ENCODE data around the gene RPL10. TPM values are rescaled to one million over a fixed set of nuclear protein-coding genes. Genes with fewer than 3 reads are reported as not detected.

Gene RPL10
- polyA plus RNA-seq, 6 donors from 2014 or later, result 3,636 to 5,147 (median 4,635) TPM

DNA sequence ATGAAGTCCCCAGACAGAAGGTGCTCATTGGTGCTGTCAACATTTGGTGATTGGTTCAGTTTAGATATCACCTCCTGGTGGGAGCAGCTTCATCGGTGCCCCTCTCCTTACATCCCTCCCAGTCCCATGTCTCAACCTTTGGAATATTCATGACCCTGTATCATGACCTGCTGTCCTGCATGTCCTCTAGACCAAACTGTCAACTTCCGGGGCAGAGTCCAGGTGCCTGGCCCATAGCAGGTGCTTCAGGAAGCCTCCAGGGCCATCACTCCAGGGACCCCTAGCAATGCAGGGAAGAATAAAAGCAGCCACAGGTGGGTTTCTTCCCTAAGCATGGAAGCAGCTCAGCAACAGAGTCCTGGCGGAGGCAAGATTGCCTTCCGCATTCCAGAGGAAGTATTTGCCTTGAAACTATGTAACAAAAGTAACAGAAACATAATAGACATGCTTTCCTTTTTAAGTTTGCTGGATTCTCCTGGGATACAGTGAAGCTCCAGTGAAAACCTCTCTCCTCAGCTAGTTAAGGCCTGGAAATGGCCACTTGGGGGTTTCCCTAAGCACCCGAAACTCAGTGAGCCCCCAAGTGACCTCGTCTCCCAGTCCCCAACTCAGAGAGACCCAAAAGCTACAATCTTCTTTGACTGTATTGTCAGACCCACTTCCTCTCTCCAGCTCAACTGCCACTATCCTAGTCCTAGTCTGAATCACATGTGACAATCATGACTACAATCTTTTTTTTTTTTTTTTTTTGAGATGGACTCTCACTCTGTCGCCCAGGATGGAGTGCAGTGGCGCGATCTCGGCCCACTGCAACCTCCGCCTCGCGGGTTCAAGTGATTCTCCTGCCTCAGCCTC, 29.0 kb downstream of the RPL10 start:
- Mint-ChIP-seq H3K36me3 (no peaks in the 10 kb centered on the region), H3K4me1 (peaks cover 18 to 28% (median 20%) of the 10 kb centered on the region in 3 donors), H3K9me3 (peaks cover 0 to 5% (median 0%) of the 10 kb centered on the region in 7 donors), H3K4me3 (peak overlapping the region in 5 of 8 donors; percentile 12 to 90 (median 79)), H3K27ac (peak overlapping the region in 1 of 6 donors; percentile 56), H3K27me3 (no peaks in the 10 kb centered on the region)
- DNase-seq (no peak), ATAC-seq (ENCODE audit: low read depth in 2 of 2) (no peak)

DNA sequence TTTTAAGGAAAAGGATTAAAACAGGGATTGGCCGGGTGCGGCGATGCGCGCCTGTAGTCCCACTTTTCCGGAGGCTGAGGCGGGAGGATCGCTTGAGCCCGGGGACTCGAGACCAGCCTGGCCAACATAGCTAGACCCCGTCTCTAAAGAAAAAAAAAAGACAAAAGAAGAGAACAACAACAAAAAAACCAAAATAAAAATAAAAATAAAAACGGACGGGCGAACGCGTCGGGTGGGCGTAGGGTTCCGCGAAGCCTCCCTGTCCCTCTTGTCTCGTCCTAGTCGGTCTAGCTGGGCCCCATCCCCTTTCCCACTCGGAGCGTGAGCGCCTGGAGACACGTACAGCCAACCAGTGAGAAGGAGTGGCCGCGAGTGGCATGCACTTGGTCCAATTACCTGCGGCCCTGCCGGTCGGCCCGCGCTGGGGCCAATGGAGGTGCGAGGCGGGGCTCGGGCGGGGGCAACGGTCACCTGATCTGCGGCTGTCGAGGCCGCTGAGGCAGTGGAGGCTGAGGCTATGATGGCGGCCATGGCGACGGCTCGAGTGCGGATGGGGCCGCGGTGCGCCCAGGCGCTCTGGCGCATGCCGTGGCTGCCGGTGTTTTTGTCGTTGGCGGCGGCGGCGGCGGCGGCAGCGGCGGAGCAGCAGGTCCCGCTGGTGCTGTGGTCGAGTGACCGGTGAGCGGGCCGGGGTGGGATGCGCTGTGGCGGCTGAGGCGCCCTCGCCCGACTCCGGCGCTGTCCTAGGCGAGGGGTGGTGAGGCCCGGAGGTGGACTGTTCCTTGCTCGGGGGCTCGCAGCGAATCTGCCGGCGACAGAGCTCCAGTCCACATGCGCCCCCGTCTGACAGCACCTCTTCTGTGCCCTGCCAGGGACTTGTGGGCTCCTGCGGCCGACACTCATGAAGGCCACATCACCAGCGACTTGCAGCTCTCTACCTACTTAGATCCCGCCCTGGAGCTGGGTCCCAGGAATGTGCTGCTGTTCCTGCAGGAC, 30.3 kb downstream of the RPL10 start, which contains the start of gene ATP6AP1:
TSS of gene ATP6AP1 (plus strand) at position 502 of the 996 bp plus-strand sequence. CDS start at position 518, 16 bp downstream.
- Mint-ChIP-seq H3K4me1 (peaks cover 18 to 28% (median 20%) of the 10 kb centered on the region in 3 donors), H3K27me3 (no peaks in the 10 kb centered on the region), H3K9me3 (peaks cover 0 to 5% (median 0%) of the 10 kb centered on the region in 7 donors), H3K36me3 (no peaks in the 10 kb centered on the region), H3K4me3 (peak within 1 kb of the TSS; percentile 79 to 92 (median 86)), H3K27ac (peak within 1 kb of the TSS; percentile 70 to 95 (median 88))
- DNase-seq, result peak; percentile 85
- ATAC-seq (ENCODE audit: low read depth in 2 of 2), result peak; percentile 95 to 97

DNA sequence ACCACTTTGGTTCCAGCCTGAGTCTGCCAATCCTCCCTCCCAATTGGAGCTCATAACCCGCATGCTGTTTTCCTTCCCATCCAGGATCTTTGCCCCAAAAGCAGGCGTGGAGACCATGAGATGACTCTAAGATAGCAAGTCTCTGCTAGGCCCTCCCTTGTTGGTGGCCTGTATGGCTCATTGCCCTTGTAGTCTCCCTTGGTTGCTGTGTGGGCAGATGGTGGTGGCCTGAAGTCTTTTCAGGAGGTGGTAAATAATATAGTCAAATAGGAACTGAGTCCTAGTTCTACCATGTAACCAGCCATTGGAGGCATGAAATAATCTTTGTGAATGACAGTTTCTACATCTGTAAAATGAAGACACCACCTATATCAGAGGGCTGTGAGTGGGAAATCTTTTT, 31.5 kb downstream of the RPL10 start:
- H3K4me3 Mint-ChIP-seq, result peak overlapping the region; percentile 79 to 90 (median 86)
- DNase-seq (no peak), ATAC-seq (ENCODE audit: low read depth in 2 of 2) (no peak)
- peaks cover 0 to 5% (median 0%) of the 10 kb centered on the region in 7 donors for H3K9me3 Mint-ChIP-seq
- peak overlapping the region in 4 of 6 donors; percentile 10 to 80 (median 48) for H3K27ac Mint-ChIP-seq
- no peaks in the 10 kb centered on the region for H3K36me3 Mint-ChIP-seq
- no peaks in the 10 kb centered on the region for H3K27me3 Mint-ChIP-seq
- peaks cover 15 to 28% (median 20%) of the 10 kb centered on the region in 3 donors for H3K4me1 Mint-ChIP-seq

DNA sequence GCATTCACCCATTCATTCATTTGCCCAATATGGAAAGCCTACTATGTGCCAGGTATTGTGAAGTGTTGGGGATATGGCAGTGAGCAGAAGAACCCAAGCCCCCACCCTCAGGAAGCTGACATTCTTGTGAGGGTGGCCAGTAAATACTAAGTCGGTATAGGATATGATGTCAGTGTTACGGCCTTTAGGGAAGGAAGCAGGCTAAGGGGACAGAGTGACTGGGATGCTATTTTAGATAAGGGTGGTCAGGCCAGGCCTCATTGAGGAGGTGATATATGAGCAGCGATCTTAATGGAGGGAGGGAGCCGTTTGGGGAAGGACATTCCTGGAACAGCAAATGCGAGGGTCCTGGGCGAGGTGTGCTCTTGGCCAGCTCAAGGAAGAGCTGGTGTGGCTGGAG, 32.3 kb downstream of the RPL10 start:
- Mint-ChIP-seq H3K27me3 (no peaks in the 10 kb centered on the region), H3K27ac (peak overlapping the region in 2 of 6 donors; percentile 5 to 12), H3K4me1 (peaks cover 15 to 28% (median 20%) of the 10 kb centered on the region in 3 donors), H3K9me3 (peaks cover 0 to 5% (median 0%) of the 10 kb centered on the region in 7 donors), H3K36me3 (no peaks in the 10 kb centered on the region), H3K4me3 (peak overlapping the region in 4 of 8 donors; percentile 3 to 45 (median 28))
- DNase-seq (no peak), ATAC-seq (ENCODE audit: low read depth in 2 of 2) (no peak)

DNA sequence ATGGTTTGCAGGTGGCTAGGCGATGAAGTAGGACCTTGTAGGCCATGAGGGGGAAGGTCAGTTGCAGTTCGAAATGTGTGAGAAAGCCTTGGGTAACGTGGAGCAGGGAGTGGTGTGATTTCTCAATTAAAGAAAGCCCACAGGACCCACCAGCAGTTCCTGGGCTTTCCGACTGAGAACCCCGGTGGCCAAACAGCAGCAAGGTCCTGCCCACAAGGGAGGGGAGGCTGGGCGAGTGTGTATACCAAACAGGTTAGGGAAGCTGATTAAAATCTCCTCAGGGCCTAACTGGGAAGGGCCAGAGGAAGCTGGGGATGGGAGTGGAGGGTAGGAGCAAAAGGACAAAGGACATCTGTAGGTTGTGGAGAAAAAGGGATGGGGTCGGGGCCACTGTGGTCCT, 32.7 kb downstream of the RPL10 start:
- Mint-ChIP-seq H3K4me3 (peak overlapping the region in 1 of 8 donors; percentile 35), H3K36me3 (no peaks in the 10 kb centered on the region)
- ATAC-seq (ENCODE audit: low read depth in 2 of 2), result no peak

DNA sequence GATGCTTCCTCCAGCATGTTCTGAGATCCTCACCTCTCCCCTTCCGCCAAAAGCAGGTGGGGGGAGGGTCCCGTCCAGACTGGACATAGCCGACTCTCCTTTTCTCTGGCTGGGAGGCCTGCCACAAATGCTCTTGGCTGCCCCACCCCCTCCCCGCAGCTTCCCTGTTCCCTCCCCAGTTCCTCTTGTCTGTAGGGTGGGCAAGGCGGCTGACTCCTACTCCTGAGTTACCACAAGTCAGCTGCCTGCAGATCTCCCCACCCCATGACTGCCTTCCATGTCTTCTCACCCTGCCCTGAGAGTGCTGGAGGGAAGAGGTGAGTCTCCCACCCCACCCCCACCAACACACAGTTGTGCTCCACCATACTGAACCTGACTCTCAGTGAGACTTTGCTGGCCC, 33.2 kb downstream of the RPL10 start:
- H3K9me3 Mint-ChIP-seq, result peaks cover 0 to 5% (median 0%) of the 10 kb centered on the region in 7 donors
- peaks cover 21 to 31% (median 28%) of the 10 kb centered on the region in 3 donors for H3K4me1 Mint-ChIP-seq
- no peak overlapping the region for H3K4me3 Mint-ChIP-seq
- H3K27ac Mint-ChIP-seq, result peak overlapping the region in 1 of 6 donors; percentile 70
- no peaks in the 10 kb centered on the region for H3K36me3 Mint-ChIP-seq
- H3K27me3 Mint-ChIP-seq, result no peaks in the 10 kb centered on the region
- ATAC-seq (ENCODE audit: low read depth in 2 of 2), result no peak
- no peak for DNase-seq

More for the DNA sequence above, 32.7 kb downstream of the RPL10 start:
- H3K27me3 Mint-ChIP-seq, result no peaks in the 10 kb centered on the region
- no peak for DNase-seq
- H3K27ac Mint-ChIP-seq, result peak overlapping the region in 2 of 6 donors; percentile 5 to 48
- H3K4me1 Mint-ChIP-seq, result peaks cover 17 to 28% (median 23%) of the 10 kb centered on the region in 3 donors
- H3K9me3 Mint-ChIP-seq, result peaks cover 0 to 5% (median 0%) of the 10 kb centered on the region in 7 donors

DNA sequence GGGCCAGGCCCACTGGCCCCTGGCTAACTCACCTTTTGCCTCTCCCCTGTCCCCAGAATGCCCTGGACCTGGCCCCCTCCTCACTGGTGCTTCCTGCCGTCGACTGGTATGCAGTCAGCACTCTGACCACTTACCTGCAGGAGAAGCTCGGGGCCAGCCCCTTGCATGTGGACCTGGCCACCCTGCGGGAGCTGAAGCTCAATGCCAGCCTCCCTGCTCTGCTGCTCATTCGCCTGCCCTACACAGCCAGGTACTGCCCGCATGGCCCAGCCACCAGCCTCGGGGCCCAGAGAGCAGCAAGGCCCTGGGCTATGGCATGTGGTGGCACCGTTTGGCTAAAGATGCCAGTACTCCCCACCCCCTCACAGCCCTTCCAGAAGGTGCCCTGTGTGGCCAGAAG, 34.0 kb downstream of the RPL10 start:
- Mint-ChIP-seq H3K27ac (no peak overlapping the region), H3K9me3 (peaks cover 0 to 3% (median 0%) of the 10 kb centered on the region in 7 donors)
- no peak for ATAC-seq (ENCODE audit: low read depth in 2 of 2)

DNA sequence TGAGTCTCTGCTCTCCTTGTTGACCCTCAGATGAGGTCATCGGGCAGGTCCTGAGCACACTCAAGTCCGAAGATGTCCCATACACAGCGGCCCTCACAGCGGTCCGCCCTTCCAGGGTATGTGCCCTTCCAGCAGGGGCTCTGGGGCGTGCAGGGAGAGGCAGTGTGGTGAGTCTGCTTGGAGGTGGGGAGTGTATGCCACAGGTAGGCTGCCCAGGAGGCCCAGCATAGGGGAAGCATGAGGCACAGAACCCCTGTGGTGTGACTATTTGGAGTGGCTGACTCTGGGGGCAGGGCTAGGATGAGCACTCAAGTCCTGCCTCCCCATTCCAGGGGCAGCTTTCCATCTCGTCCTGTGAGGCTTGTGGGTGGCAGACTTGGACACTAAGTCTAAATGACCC, 35.4 kb downstream of the RPL10 start:
- DNase-seq, result no peak
- Mint-ChIP-seq H3K4me3 (peak overlapping the region in 1 of 8 donors; percentile 47), H3K27me3 (no peaks in the 10 kb centered on the region)

More for the DNA sequence above, 34.0 kb downstream of the RPL10 start:
- peak overlapping the region in 1 of 8 donors; percentile 12 for H3K4me3 Mint-ChIP-seq
- H3K36me3 Mint-ChIP-seq, result no peaks in the 10 kb centered on the region
- no peak for DNase-seq
- peaks cover 22 to 29% (median 28%) of the 10 kb centered on the region in 3 donors for H3K4me1 Mint-ChIP-seq
- H3K27me3 Mint-ChIP-seq, result no peaks in the 10 kb centered on the region

DNA sequence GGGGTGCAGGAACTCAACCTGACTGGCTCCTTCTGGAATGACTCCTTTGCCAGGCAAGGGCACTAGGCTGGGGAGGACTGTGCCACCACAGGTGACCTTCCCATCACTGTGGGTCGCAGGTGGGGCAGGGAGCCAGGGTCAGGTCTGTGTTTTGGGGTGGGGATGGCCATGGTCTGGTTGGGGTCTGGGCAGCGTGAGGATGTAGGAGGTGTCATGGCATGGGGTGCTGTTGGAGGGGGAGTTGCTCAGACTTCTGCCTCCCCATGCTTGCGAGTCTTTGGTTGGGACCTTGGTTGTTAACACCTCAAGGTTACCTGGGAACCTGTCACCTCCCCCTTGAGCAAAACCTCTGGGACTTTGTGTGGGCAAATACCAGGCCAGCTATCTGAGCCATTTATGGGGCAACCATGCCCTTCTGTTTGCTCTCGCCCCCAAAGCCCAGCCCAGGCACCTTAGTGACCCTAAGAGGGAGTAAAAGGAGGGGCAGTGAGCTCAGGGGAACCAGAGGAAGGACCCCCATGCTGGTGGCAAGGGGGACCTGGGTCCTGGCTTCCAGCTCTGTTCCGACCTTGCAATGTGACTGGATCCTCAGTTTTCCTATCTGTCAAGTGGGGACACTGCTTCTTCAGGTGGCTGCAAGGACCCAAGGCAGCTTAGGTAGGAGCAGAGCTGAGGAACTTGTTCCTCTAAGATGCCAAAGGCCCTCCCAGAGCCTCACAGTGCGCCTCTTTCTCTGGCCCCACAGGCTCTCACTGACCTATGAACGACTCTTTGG, 36.4 kb downstream of the RPL10 start:
- H3K4me1 Mint-ChIP-seq, result peaks cover 22 to 29% (median 22%) of the 10 kb centered on the region in 3 donors
- H3K27me3 Mint-ChIP-seq, result no peaks in the 10 kb centered on the region
- peak overlapping the region in 1 of 6 donors; percentile 33 for H3K27ac Mint-ChIP-seq
- peaks cover 0 to 6% (median 0%) of the 10 kb centered on the region in 7 donors for H3K9me3 Mint-ChIP-seq
- H3K4me3 Mint-ChIP-seq, result peak overlapping the region in 1 of 8 donors; percentile 47
- no peaks in the 10 kb centered on the region for H3K36me3 Mint-ChIP-seq
- no peak for ATAC-seq (ENCODE audit: low read depth in 2 of 2)
- DNase-seq, result no peak

More for the DNA sequence above, 35.4 kb downstream of the RPL10 start:
- peaks cover 22 to 31% (median 27%) of the 10 kb centered on the region in 3 donors for H3K4me1 Mint-ChIP-seq
- no peak for ATAC-seq (ENCODE audit: low read depth in 2 of 2)
- peaks cover 0 to 6% (median 0%) of the 10 kb centered on the region in 7 donors for H3K9me3 Mint-ChIP-seq
- peak overlapping the region in 1 of 6 donors; percentile 75 for H3K27ac Mint-ChIP-seq
- no peaks in the 10 kb centered on the region for H3K36me3 Mint-ChIP-seq

DNA sequence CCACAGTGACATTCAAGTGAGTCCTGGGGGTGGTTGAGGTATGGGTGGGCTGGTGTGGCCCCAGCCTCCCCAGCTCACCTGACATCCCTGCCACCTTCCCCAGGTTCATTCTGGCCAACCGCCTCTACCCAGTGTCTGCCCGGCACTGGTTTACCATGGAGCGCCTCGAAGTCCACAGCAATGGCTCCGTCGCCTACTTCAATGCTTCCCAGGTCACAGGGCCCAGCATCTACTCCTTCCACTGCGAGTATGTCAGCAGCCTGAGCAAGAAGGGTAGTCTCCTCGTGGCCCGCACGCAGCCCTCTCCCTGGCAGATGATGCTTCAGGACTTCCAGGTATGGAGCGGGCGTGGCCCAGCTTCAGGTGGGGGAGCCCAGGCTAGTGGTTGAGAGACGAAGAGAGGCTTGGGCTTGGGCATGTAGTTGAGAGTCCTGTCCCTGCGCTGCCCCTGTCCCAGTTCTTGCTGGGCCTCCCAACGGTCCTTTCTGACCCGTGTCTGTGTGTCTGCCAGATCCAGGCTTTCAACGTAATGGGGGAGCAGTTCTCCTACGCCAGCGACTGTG, 37.1 kb downstream of the RPL10 start:
- Mint-ChIP-seq H3K27ac (peak overlapping the region in 1 of 6 donors; percentile 29), H3K36me3 (no peaks in the 10 kb centered on the region), H3K4me1 (peaks cover 20 to 26% (median 22%) of the 10 kb centered on the region in 3 donors), H3K4me3 (peak overlapping the region in 4 of 8 donors; percentile 45 to 86 (median 68)), H3K27me3 (no peaks in the 10 kb centered on the region), H3K9me3 (peaks cover 0 to 6% (median 0%) of the 10 kb centered on the region in 7 donors)
- no peak for DNase-seq
- ATAC-seq (ENCODE audit: low read depth in 2 of 2), result no peak

DNA sequence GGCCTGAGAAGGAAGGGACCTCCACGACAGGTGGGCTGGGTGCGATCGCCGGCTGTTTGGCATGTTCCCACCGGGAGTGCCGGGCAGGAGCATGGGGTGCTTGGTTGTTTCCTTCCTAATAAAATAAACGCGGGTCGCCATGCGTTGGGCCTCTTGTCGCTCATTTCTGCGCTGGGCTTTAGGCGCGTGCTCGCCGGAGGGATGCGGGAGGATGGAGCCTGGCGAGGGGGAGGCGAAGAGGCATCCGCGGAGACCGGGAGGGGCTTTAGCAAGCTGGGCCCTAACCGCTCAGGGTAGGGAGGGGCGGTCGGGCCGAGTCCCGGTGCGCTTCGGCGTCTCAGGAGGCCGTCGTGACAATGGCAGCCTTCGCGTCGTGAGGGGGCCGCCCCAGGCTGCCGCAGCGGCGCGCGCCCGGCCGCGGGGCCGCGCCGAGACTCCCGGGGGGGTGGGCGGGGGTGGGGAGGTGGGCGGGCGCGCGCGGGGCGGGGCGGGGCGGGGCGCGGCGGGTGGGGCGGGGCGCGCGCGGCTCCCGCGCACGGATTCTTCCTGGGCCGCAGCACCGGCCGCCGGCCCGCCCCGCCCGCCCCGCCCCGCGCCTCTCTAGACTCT, 38.3 kb downstream of the RPL10 start:
- peak overlapping the region; percentile 29 to 97 (median 90) for H3K27ac Mint-ChIP-seq
- H3K9me3 Mint-ChIP-seq, result peaks cover 0 to 6% (median 0%) of the 10 kb centered on the region in 7 donors
- H3K4me1 Mint-ChIP-seq, result peaks cover 13 to 18% (median 15%) of the 10 kb centered on the region in 3 donors
- no peaks in the 10 kb centered on the region for H3K27me3 Mint-ChIP-seq
- DNase-seq (peak; percentile 48), ATAC-seq (ENCODE audit: low read depth in 2 of 2) (peak; percentile 80 to 83)
- H3K4me3 Mint-ChIP-seq, result peak overlapping the region; percentile 77 to 90 (median 84)
- H3K36me3 Mint-ChIP-seq, result no peaks in the 10 kb centered on the region

All from naive B cell (primary cell).